GM12878 (cell line): Measurements from ENCODE around the gene DNAJC5. TPM values are rescaled to one million over a fixed set of nuclear protein-coding genes. Genes with fewer than 3 reads are reported as not detected.

Experiments used
- CHD1 ChIP-seq: IDR thresholded peaks from 2 replicates; pipeline ENCODE4 v1.6.1; 2012; ENCODE audit warnings: low read depth, low read length, improper control_type of control experiment
- HCFC1 ChIP-seq: fragments of 150-350 bp; IDR thresholded peaks from 2 replicates; pipeline ENCODE4 v1.6.1; 2014; ENCODE audit warnings: low read length
- IRF4 ChIP-seq: IDR thresholded peaks from 2 replicates; pipeline ENCODE4 v1.6.1; 2011; ENCODE audit warnings: low read depth, low read length
- MEF2B ChIP-seq: fragments of 450-650 bp; IDR thresholded peaks from 2 replicates; pipeline ENCODE4 v1.6.1; 2018; ENCODE audit warnings: mild to moderate bottlenecking, moderate library complexity; ENCODE audit not compliant: partially characterized antibody, poor library complexity, severe bottlenecking
- MXI1 ChIP-seq: fragments of 150-350 bp; IDR thresholded peaks from 2 replicates; pipeline ENCODE4 v1.6.1; 2011; ENCODE audit warnings: low read depth, mild to moderate bottlenecking, inconsistent platforms, low read length, improper control_type of control experiment
- MYB ChIP-seq: fragments of 150-350 bp; IDR thresholded peaks from 2 replicates; pipeline ENCODE4 v1.6.1; 2014; ENCODE audit warnings: mild to moderate bottlenecking, low read depth, low read length, borderline replicate concordance
- NR2C1 ChIP-seq: fragments of 450-650 bp; IDR thresholded peaks from 2 replicates; pipeline ENCODE4 v1.6.1; 2017; ENCODE audit warnings: antibody characterized with exemption, mild to moderate bottlenecking, moderate library complexity
- POLR2AphosphoS5 ChIP-seq: IDR thresholded peaks from 2 replicates; pipeline ENCODE4 v1.6.1; 2011; ENCODE audit warnings: mild to moderate bottlenecking, low read length, inconsistent platforms
- RELA ChIP-seq: fragments of 450-650 bp; IDR thresholded peaks from 2 replicates; pipeline ENCODE4 v1.8.0; 2014; ENCODE audit warnings: borderline replicate concordance; ENCODE audit not compliant: partially characterized antibody
- SIN3A ChIP-seq: IDR thresholded peaks from 2 replicates; pipeline ENCODE4 v1.6.1; 2012; ENCODE audit warnings: low read depth, low read length, improper control_type of control experiment
- SMAD1 ChIP-seq: fragments of 450-650 bp; IDR thresholded peaks from 2 replicates; pipeline ENCODE4 v1.6.1; 2018; ENCODE audit warnings: mild to moderate bottlenecking, low read depth; ENCODE audit not compliant: partially characterized antibody
- SREBF2 ChIP-seq: IDR thresholded peaks from 2 replicates; pipeline ENCODE4 v1.6.1; 2012; ENCODE audit warnings: mild to moderate bottlenecking, low read length
- ZBED1 ChIP-seq: IDR thresholded peaks from 2 replicates; pipeline ENCODE4 v1.6.1; 2016; ENCODE audit warnings: borderline replicate concordance
- polyA plus RNA-seq, 11 experiments: library from polyadenylated mRNA; depleted of rRNA in 4 of 11; unstranded in 6 of 11; stranded (reverse) in 5 of 11; fragments of >200 nt; fragmentation: Nextera tagmentation in 4 of 11; fragmentation: Illumina TruSeq in 1 of 11; extraction: Ambion mirVana in 4 of 11; extraction: Trizol in 1 of 11; gene quantifications; 1 replicate in 1 of 11; 2 replicates in 10 of 11; pipeline versions ENCODE4 v1.2.1 to v1.2.3, GENCODE V29; 2011 to 2016; ENCODE audit warnings: inconsistent platforms in 2 of 11, missing spikeins in 2 of 11, low read depth in 1 of 11
- total RNA-seq, 4 experiments: library from RNA; depleted of rRNA in 3 of 4; stranded (reverse); fragments of >200 nt in 3 of 4; fragmentation: Illumina TruSeq in 1 of 4; extraction: Trizol in 1 of 4; gene quantifications; 2 replicates each; pipeline versions ENCODE4 v1.2.1 to v1.2.3, GENCODE V29; 2013 to 2021
- TF ChIP-seq, protein P1 (sequence below): IDR thresholded peaks from 2 replicates; pipeline ENCODE4 v1.6.1; 2012; ENCODE audit warnings: improper control_type of control experiment, low read depth, low read length; ENCODE audit not compliant: insufficient replicate concordance
- TF ChIP-seq, protein P2 (sequence below): fragments of 450-650 bp; conservative IDR thresholded peaks from 2 replicates; pipeline ENCODE4 v1.6.1; 2017; ENCODE audit warnings: mild to moderate bottlenecking, moderate library complexity
- TF ChIP-seq, protein P3 (sequence below): IDR thresholded peaks from 2 replicates; pipeline ENCODE4 v1.6.1; 2012; ENCODE audit warnings: low read depth, low read length, improper control_type of control experiment
- TF ChIP-seq, protein P4 (sequence below): fragments of 450-650 bp; IDR thresholded peaks from 2 replicates; pipeline ENCODE4 v1.6.1; 2017; ENCODE audit warnings: low read depth, mild to moderate bottlenecking, moderate library complexity

Gene DNAJC5
- total and polyA plus RNA-seq, 10 of the 15 experiments (the other 5 are each of a cell fraction or from before 2014, with no cell fraction given), result 0.69 to 36.8 (median 17.0) TPM

DNA sequence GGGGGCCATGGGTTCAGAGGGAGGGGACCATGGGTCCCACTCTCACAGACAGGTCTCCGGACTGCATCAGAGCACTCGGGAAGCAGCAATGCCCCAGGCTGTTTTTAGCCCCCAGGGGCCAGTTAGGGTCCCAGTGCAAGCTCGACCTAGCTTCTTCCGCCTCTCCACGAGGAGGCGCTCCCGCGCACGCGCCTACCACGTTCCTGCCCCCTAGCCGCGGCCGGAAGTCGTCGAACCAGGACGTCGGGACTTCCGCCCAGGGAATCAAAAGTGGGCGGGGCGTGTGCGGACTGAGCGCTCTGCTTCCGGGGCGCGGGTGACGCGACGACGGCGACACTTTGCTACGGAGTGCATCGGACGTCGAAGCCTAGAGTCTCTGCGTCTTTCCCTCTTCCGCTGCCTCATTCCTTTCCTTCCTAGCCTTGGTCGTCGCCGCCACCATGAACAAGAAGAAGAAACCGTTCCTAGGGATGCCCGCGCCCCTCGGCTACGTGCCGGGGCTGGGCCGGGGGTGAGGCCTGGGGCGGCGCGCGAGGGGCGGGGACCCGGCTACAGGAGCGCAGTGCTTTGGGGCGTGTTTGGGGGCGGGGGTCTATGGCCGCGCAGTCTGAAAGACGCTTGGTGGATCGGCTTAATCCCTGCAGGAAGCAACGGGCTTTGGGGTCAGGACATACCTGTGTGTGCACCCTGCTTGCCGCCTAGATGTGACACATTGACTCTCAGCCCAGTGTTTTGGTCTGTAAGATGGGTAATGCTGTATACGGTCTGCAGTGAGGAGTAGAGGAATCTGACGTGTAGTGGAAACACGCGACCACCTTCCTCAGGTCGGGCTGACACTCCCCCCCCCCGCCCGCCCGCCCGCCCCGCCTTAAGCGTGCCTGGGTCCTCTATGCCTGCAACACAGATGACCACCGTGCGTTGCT, 86.1 kb downstream of the DNAJC5 start, which contains the start of gene PRPF6 (continued):
- TF ChIP-seq, protein P1, sequence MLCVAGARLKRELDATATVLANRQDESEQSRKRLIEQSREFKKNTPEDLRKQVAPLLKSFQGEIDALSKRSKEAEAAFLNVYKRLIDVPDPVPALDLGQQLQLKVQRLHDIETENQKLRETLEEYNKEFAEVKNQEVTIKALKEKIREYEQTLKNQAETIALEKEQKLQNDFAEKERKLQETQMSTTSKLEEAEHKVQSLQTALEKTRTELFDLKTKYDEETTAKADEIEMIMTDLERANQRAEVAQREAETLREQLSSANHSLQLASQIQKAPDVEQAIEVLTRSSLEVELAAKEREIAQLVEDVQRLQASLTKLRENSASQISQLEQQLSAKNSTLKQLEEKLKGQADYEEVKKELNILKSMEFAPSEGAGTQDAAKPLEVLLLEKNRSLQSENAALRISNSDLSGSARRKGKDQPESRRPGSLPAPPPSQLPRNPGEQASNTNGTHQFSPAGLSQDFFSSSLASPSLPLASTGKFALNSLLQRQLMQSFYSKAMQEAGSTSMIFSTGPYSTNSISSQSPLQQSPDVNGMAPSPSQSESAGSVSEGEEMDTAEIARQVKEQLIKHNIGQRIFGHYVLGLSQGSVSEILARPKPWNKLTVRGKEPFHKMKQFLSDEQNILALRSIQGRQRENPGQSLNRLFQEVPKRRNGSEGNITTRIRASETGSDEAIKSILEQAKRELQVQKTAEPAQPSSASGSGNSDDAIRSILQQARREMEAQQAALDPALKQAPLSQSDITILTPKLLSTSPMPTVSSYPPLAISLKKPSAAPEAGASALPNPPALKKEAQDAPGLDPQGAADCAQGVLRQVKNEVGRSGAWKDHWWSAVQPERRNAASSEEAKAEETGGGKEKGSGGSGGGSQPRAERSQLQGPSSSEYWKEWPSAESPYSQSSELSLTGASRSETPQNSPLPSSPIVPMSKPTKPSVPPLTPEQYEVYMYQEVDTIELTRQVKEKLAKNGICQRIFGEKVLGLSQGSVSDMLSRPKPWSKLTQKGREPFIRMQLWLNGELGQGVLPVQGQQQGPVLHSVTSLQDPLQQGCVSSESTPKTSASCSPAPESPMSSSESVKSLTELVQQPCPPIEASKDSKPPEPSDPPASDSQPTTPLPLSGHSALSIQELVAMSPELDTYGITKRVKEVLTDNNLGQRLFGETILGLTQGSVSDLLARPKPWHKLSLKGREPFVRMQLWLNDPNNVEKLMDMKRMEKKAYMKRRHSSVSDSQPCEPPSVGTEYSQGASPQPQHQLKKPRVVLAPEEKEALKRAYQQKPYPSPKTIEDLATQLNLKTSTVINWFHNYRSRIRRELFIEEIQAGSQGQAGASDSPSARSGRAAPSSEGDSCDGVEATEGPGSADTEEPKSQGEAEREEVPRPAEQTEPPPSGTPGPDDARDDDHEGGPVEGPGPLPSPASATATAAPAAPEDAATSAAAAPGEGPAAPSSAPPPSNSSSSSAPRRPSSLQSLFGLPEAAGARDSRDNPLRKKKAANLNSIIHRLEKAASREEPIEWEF, result no peak
- TF ChIP-seq, protein P2, sequence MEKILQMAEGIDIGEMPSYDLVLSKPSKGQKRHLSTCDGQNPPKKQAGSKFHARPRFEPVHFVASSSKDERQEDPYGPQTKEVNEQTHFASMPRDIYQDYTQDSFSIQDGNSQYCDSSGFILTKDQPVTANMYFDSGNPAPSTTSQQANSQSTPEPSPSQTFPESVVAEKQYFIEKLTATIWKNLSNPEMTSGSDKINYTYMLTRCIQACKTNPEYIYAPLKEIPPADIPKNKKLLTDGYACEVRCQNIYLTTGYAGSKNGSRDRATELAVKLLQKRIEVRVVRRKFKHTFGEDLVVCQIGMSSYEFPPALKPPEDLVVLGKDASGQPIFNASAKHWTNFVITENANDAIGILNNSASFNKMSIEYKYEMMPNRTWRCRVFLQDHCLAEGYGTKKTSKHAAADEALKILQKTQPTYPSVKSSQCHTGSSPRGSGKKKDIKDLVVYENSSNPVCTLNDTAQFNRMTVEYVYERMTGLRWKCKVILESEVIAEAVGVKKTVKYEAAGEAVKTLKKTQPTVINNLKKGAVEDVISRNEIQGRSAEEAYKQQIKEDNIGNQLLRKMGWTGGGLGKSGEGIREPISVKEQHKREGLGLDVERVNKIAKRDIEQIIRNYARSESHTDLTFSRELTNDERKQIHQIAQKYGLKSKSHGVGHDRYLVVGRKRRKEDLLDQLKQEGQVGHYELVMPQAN, result peak; percentile 83
- TF ChIP-seq NR2C1 (peak; percentile 99), MXI1 (peak; percentile 86), RELA (peak; percentile 9), MYB (no peak), POLR2AphosphoS5 (peak; percentile 45; the same call in 1 of the 2 replicates), MEF2B (peak; percentile 94), IRF4 (no peak), HCFC1 (peak; percentile 84), ZBED1 (no peak), SMAD1 (peak; percentile 73), SREBF2 (peak; percentile 75), SIN3A (peak; percentile 90), CHD1 (no peak)
- TF ChIP-seq, protein P3, sequence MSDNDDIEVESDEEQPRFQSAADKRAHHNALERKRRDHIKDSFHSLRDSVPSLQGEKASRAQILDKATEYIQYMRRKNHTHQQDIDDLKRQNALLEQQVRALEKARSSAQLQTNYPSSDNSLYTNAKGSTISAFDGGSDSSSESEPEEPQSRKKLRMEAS, result peak; percentile 96
- TF ChIP-seq, protein P4, sequence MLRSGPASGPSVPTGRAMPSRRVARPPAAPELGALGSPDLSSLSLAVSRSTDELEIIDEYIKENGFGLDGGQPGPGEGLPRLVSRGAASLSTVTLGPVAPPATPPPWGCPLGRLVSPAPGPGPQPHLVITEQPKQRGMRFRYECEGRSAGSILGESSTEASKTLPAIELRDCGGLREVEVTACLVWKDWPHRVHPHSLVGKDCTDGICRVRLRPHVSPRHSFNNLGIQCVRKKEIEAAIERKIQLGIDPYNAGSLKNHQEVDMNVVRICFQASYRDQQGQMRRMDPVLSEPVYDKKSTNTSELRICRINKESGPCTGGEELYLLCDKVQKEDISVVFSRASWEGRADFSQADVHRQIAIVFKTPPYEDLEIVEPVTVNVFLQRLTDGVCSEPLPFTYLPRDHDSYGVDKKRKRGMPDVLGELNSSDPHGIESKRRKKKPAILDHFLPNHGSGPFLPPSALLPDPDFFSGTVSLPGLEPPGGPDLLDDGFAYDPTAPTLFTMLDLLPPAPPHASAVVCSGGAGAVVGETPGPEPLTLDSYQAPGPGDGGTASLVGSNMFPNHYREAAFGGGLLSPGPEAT, result peak; percentile 92
